Neutrophil (primary cell): ENCODE data around the gene FLT1.

Experiments used
- H3K27ac ChIP-seq: fragments of 200-600 bp; sonication (generic); 2 replicates; pipeline ENCODE4 v1.5.1; 2016; ENCODE audit warnings: mild to moderate bottlenecking, moderate library complexity
- H3K27me3 ChIP-seq: fragments of 200-600 bp; sonication (generic); 2 replicates; pipeline ENCODE4 v1.6.0; 2016; ENCODE audit warnings: mild to moderate bottlenecking
- H3K36me3 ChIP-seq: fragments of 200-600 bp; sonication (generic); 2 replicates; pipeline ENCODE4 v1.5.1; 2017
- H3K4me1 ChIP-seq, 2 experiments: fragments of 200-600 bp in 1 of 2; sonication (generic) in 1 of 2; 1 replicate in 1 of 2; 2 replicates in 1 of 2; pipeline versions ENCODE4 v1.5.1 to v1.6.1; 2013 to 2016; ENCODE audit warnings: low read depth in 1 of 2, low read length in 1 of 2, mild to moderate bottlenecking in 1 of 2, moderate library complexity in 1 of 2; ENCODE audit not compliant: control insufficient read depth in 1 of 2, insufficient read depth in 1 of 2
- H3K4me3 ChIP-seq, 2 experiments: fragments of 200-600 bp in 1 of 2; sonication (generic) in 1 of 2; 1 replicate in 1 of 2; 2 replicates in 1 of 2; pipeline ENCODE4 v1.5.1; 2013 to 2016; ENCODE audit warnings: low read depth in 1 of 2, low read length in 1 of 2, mild to moderate bottlenecking in 1 of 2, moderate library complexity in 1 of 2
- H3K9me3 ChIP-seq: fragments of 200-600 bp; sonication (generic); 2 replicates; pipeline ENCODE4 v1.5.1; 2016
- CTCF ChIP-seq: fragments of 200-600 bp; sonication (generic); IDR thresholded peaks from 2 replicates; pipeline ENCODE4 v1.5.1; 2016; ENCODE audit warnings: antibody characterized with exemption

The FLT1 gene

GRCh38 chr13:28411831-28412353 is 83.0 kb downstream of the FLT1 start:
- TF ChIP-seq CTCF = no peak
- H3K4me3 ChIP-seq = no peak overlapping the region
- no peaks in the 10 kb centered on the region for H3K36me3 ChIP-seq
- H3K27ac ChIP-seq = no peak overlapping the region
- H3K4me1 ChIP-seq = peaks cover 10 to 11% of the 10 kb centered on the region in 2 experiments
- H3K27me3 ChIP-seq = peaks cover 47% of the 10 kb centered on the region
- no peaks in the 10 kb centered on the region for H3K9me3 ChIP-seq

- H3K36me3 ChIP-seq = no peaks in the 10 kb centered on the region
- H3K4me1 ChIP-seq = no peaks in the 10 kb centered on the region
- H3K4me3 ChIP-seq = no peak overlapping the region
- H3K27me3 ChIP-seq = peaks cover 58% of the 10 kb centered on the region
- no peak overlapping the region for H3K27ac ChIP-seq
- no peaks in the 10 kb centered on the region for H3K9me3 ChIP-seq
- TF ChIP-seq CTCF = no peak
Observed at GRCh38 chr13:28410096-28410495, 84.8 kb downstream of the FLT1 start.

- no peak for TF ChIP-seq CTCF
- Histone ChIP-seq H3K27ac (no peak overlapping the region), H3K4me3 (no peak overlapping the region), H3K4me1 (no peaks in the 10 kb centered on the region), H3K36me3 (no peaks in the 10 kb centered on the region), H3K27me3 (peaks cover 56% of the 10 kb centered on the region), H3K9me3 (no peaks in the 10 kb centered on the region)
Observed at GRCh38 chr13:28409648-28410047, 85.3 kb downstream of the FLT1 start.

- H3K36me3 ChIP-seq = no peaks in the 10 kb centered on the region
- no peak overlapping the region for H3K4me3 ChIP-seq
- no peak overlapping the region for H3K27ac ChIP-seq
- no peaks in the 10 kb centered on the region for H3K4me1 ChIP-seq
- peaks cover 54% of the 10 kb centered on the region for H3K27me3 ChIP-seq
- no peaks in the 10 kb centered on the region for H3K9me3 ChIP-seq
- no peak for TF ChIP-seq CTCF
Observed at GRCh38 chr13:28408863-28409262, 86.1 kb downstream of the FLT1 start.

GRCh38 chr13:28408235-28408848 is 86.6 kb downstream of the FLT1 start:
- Histone ChIP-seq H3K4me3 (no peak overlapping the region), H3K36me3 (no peaks in the 10 kb centered on the region), H3K27ac (no peak overlapping the region), H3K4me1 (no peaks in the 10 kb centered on the region), H3K27me3 (peaks cover 54% of the 10 kb centered on the region), H3K9me3 (no peaks in the 10 kb centered on the region)
- TF ChIP-seq CTCF = no peak
